Activated naive CD4-positive, alpha-beta T cell treated with Interleukin-2 at 50 U/mL for 16 hours (primary cell): ENCODE results near the gene KRTAP10-7.
"Not testable (repeated sequence)": the region's sequence is repeated elsewhere in the genome, so short reads cannot be mapped to it uniquely, and the experiment has no call there.

Experiments
- DNase-seq: peaks from one replicate; pipeline ENCODE4 v3.0.0-alpha.2; 2020

Gene KRTAP10-7

DNA sequence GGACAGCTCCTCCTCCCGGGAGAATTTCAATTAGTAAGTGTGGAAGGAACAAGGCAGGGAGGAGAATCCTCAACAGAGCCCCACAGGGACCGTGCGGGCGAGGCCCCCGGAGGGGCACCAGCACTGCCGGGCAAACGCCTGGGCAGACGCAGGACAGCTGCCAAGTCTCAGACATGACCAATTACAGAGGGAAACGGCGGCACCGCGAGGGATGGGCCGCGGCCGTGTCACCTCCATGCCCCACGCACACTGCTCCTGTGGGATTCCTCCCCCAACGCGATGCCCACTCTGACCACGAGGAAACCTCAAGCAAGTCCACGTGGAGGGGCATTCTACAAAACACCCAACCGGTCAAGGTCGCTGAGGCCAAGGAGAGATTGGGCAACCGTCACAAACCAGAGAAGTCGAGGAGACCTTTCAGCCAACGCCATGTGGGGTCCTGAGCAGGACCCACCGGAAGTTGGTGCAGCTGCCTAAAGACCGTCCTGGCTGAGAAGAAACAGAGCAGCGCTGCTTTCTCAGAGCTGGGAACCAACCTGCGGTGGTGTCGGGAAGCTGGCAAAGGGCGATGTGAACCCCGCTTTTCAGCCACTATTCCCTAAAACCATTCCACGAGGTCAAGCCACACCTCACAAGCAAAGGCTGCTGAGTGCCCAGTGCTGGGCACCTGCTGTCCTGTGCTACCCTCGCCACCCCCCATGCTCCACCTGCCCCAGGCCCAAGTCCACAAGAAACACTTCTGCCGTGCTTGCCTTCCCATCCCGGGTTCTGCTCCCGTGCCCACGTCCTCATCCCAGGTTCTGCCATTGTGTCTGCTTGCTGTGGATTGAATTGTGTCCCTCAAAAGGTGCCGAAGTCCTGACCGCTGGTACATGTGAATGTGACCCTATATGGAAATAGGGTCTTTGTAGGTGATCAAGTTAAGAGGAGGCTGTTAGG is 28.3 kb upstream of the KRTAP10-7 start:
- DNase-seq: no peak

DNA sequence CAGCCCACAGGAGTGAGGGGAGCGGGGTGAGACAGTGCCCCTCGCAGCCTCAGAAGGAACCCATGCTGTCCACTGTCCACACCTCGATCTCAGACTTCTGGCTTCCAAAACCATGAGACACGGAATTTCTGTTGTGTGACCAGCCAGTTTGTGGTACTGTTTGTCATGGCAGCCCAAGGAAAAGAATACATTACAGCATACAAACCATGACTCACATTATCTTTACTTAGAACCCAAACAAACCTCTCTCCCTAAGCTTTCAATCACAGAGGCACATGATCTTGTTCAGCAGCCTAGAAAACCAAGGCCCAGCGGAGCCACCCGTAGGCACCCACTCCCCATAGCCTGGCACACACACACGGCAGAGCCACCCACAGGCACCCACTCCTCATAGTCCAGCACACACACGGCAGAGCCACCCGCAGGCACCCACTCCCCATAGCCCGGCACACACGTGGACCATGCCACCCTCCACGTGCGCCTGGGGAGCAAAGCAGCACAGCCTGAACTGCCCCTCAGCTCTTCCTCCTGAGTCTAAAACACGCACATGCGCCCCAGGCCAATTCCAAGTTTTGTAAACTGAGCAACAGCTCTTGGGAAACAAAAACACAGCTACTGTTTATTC is 27.3 kb upstream of the KRTAP10-7 start:
- DNase-seq: no peak

GRCh38 chr21:44573630-44574456 is 26.6 kb upstream of the KRTAP10-7 start, which contains the start of gene KRTAP10-4:
Gene KRTAP10-4 (plus strand): TSS chr21:44573729. CDS start chr21:44573759, 30 bp downstream.
- DNase-seq: not testable (repeated sequence)

GRCh38 chr21:44574457-44575306 is 25.7 kb upstream of the KRTAP10-7 start:
- DNase-seq: no peak

- no peak for DNase-seq
Measured at GRCh38 chr21:44575307-44576024, 24.9 kb upstream of the KRTAP10-7 start.

- no peak for DNase-seq
Measured at GRCh38 chr21:44576025-44576420, 24.4 kb upstream of the KRTAP10-7 start.

DNA sequence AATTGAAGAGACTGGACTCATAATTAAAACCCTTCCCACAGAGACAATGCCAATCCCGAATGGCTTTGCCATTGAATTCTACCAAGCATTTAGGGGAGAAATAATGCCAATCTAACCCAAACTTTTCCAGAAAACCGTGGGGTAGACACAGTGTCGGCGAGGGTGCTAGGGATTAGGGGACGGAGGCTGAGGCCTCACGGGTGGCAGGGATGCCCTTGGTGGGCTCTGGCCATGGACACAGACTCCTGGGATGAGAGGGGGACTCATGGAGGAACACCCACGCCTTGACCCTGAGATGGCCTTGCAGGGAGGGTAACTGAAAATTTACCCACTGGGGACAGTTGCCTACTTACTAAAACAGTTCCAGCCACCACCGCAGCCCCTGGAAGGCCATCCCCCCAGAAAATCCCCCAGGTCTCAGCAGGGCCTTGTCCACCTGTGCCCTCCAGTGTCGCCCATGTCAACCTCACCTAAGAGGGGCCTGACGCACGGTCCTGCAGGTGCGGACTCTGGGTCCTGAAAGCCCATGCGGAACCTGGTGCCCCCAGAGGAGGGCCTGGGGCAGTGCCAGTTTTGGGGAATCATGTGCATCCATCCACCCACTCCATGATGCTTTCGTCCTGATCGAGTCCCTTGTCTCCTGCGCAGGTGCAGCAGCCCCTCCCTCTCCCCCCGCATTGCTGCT is 21.9 kb upstream of the KRTAP10-7 start:
- no peak for DNase-seq

GRCh38 chr21:44579056-44579832 is 21.2 kb upstream of the KRTAP10-7 start:
- DNase-seq: no peak

DNA sequence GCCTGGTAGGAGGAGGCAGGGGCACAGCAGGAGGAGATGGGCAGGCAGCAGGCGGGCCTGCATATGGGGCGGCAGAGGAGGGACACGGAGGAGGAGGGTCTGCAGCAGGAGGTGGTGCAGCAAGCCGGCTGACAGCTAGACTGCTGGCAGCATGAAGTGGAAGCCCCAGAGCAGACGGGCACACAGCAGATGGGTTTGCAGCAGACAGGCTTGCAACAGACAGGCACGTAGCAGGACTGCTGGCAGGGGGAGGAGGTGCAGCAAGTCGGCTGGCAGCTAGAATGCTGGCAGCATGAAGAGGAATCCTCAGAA is 20.6 kb upstream of the KRTAP10-7 start:
- no peak for DNase-seq

DNA sequence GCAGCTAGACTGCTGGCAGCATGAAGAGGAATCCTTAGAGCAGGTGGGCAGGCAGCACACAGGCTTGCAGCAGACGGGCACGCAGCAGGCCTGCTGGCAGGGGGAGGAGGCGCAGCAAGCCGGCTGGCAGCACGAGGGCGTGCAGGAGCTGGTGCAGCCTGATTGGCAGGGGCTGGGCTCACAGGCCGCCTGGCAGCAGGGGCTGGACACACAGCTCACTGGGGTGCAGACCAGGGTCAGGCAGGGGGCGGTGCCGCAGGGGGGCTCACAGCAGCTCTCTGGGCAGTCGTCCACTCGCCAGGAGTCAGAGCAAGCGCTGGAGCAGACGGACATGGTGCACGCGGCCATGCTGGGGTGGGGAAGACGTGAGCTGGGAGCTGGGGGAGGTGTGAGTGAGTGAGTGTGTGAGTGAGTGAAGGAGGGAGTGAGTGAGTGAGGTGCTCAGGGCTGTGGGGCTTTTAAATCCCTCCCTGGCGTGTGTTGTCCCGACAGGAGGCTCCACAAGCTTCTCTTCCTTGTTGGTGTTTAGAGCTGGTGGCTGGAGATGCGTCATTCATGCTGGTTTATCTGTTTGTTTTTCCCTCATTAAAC is 20.1 kb upstream of the KRTAP10-7 start, which contains the start of gene KRTAP10-5:
Gene KRTAP10-5 (minus strand): TSS at position 374 of the 591 bp plus-strand sequence. CDS start 26 bp downstream, at position 348.
- DNase-seq: not testable (repeated sequence)

- DNase-seq: no peak
Measured at GRCh38 chr21:44581158-44581557, 19.2 kb upstream of the KRTAP10-7 start.

GRCh38 chr21:44582055-44582454 is 18.3 kb upstream of the KRTAP10-7 start:
- DNase-seq: no peak

- DNase-seq: no peak
Measured at GRCh38 chr21:44583089-44583799, 17.2 kb upstream of the KRTAP10-7 start.

DNA sequence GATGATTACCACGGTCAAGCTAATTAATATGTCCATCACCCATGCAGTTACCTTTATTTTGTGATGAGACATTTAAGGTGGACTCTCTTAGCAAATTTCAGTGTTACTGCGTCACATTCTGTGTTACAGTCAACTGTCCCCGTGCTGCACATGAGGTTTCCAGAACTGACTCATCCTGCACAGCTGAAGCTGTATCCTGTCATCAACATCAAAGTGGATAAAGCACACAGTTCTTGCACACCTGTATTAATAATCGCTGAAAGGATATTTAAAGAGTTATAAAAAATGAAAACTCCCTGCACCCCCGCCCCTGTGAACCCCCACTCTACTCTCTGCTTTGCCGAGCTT is 16.6 kb upstream of the KRTAP10-7 start:
- DNase-seq: peak; percentile 36

- DNase-seq: no peak
Measured at GRCh38 chr21:44585892-44586291, 14.5 kb upstream of the KRTAP10-7 start.

- no peak for DNase-seq
Measured at GRCh38 chr21:44589094-44589493, 11.3 kb upstream of the KRTAP10-7 start.

- no peak for DNase-seq
Measured at GRCh38 chr21:44589586-44590305, 10.7 kb upstream of the KRTAP10-7 start.

DNA sequence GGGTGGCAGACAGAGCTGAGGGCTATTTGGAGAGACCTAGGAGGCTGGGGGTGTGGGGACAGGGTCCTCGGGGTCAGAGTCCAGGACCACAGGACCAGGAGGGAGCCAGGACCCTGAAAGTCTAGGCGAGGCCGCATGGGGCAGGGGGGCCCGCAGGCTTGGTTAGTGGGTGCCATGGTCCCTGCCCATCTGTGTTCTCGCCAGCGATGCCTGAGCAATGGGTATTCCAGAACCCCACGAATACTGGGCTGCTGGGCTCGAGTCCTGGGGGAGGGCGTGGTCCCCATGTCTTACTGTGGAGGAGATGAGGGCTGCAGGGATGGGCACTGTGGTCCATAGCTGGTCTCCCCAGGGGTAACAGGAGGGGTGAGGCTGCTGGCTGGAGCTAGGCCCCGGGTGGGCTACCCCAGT is 10.1 kb upstream of the KRTAP10-7 start:
- no peak for DNase-seq
